ENCODE measurements around the gene ABHD12B. TPM values are rescaled to one million over a fixed set of nuclear protein-coding genes. Genes with fewer than 3 reads are reported as not detected.
A peak's percentile ranks its signal among the peaks of the same experiment; 100 is the strongest.

The ABHD12B gene
- total and polyA plus RNA-seq, 2 of the 13 experiments (the other 11 are each of a cell fraction or from before 2014, with no cell fraction given), result not detected

GRCh38 chr14:50944647-50945413 is 73.0 kb downstream of the ABHD12B start (continued):
- TF ChIP-seq LCORL (IDR thresholded peaks at IDR 0.05), result peak; percentile 65; the same call in 1 of the 2 replicates
- TF ChIP-seq LCORL (CRISPR knock-in tag; IDR thresholded peaks at IDR 0.05), result no peak
- no peak for TF ChIP-seq TAF15 (IDR thresholded peaks at IDR 0.05; ENCODE audit: low read depth, low read length, poor library complexity, severe bottlenecking)
- TF ChIP-seq SKIL (CRISPR knock-in tag; IDR thresholded peaks at IDR 0.05; ENCODE audit: borderline replicate concordance), result peak; percentile 37; the same call in 1 of the 2 replicates
- no peak for TF ChIP-seq MXD1 (CRISPR knock-in tag; IDR thresholded peaks at IDR 0.05)
- peak; percentile 34; the same call in 1 of the 2 replicates for TF ChIP-seq MAFF (IDR thresholded peaks at IDR 0.05; ENCODE audit: low read depth, low read length)
- peak; percentile 31; the same call in 1 of the 2 replicates for TF ChIP-seq ZGPAT (CRISPR knock-in tag; IDR thresholded peaks at IDR 0.05)
- no peak for TF ChIP-seq ZNF775 (CRISPR knock-in tag; IDR thresholded peaks at IDR 0.05; ENCODE audit: borderline replicate concordance)
- TF ChIP-seq ARID5B (CRISPR knock-in tag; IDR thresholded peaks at IDR 0.05), result peak; percentile 66; the same call in 1 of the 2 replicates
- TF ChIP-seq ZFP36 (IDR thresholded peaks at IDR 0.05; ENCODE audit: borderline replicate concordance, low read depth, low read length, partially characterized antibody), result no peak
- peak; percentile 36; the same call in 1 of the 2 replicates for TF ChIP-seq NR2F2 (IDR thresholded peaks at IDR 0.05; ENCODE audit: borderline replicate concordance, low read depth)
- peak; percentile 14 for TF ChIP-seq RBM22 (optimal IDR thresholded peaks at IDR 0.05; ENCODE audit: low read length)
- no peak for TF ChIP-seq NR1H2 (CRISPR knock-in tag; IDR thresholded peaks at IDR 0.05; ENCODE audit: borderline replicate concordance, low read depth)
- TF ChIP-seq BRF2 (CRISPR knock-in tag; IDR thresholded peaks at IDR 0.05), result no peak
- TF ChIP-seq SNAPC2 (CRISPR knock-in tag; IDR thresholded peaks at IDR 0.05), result 0 out of 2 replicates have a peak, but pooled peaks have one; percentile 34
- peak; percentile 32; the same call in 1 of the 2 replicates for TF ChIP-seq SALL1 (CRISPR knock-in tag; IDR thresholded peaks at IDR 0.05)
- TF ChIP-seq MAFG (CRISPR knock-in tag; IDR thresholded peaks at IDR 0.05), result no peak
- TF ChIP-seq RARA (CRISPR knock-in tag; IDR thresholded peaks at IDR 0.05), result peak; percentile 20
